Right atrium auricular region (tissue), 2 donors: Measurements from ENCODE around the gene SORCS1. TPM values are rescaled to one million over a fixed set of nuclear protein-coding genes. Genes with fewer than 3 reads are reported as not detected.

Experiments used
- DNase-seq: peaks from one replicate; pipeline ENCODE4 v3.0.0-alpha.2; 2019; ENCODE audit warnings: low spot score
- H3K27ac ChIP-seq, 2 donors: fragments of 200-600 bp; sonication (generic); 1 replicate in 1 of 2; 2 replicates in 1 of 2; pipeline ENCODE4 v1.5.1; 2016 to 2019
- H3K27me3 ChIP-seq, 2 donors: fragments of 200-600 bp; sonication (generic); one replicate each; pipeline versions ENCODE4 v1.5.1 to v1.6.0; 2017 to 2019
- H3K36me3 ChIP-seq: fragments of 200-600 bp; sonication (generic); one replicate; pipeline ENCODE4 v1.5.1; 2016
- H3K4me1 ChIP-seq, 2 donors: fragments of 200-600 bp; sonication (generic); one replicate each; pipeline versions ENCODE4 v1.5.1 to v1.6.0; 2017 to 2019
- H3K4me3 ChIP-seq, 2 donors: fragments of 200-600 bp; sonication (generic); 1 replicate in 1 of 2; 2 replicates in 1 of 2; pipeline ENCODE4 v1.5.1; 2017 to 2019; ENCODE audit warnings: mild to moderate bottlenecking in 1 of 2, moderate library complexity in 1 of 2
- H3K9me3 ChIP-seq, 2 donors: fragments of 200-600 bp; sonication (generic); one replicate each; pipeline ENCODE4 v1.5.1; 2019
- CTCF ChIP-seq, 2 donors: fragments of 200-600 bp; sonication (generic); IDR thresholded peaks; one replicate each; pipeline ENCODE4 v1.5.1; 2019; ENCODE audit warnings: antibody characterized with exemption in 2 of 2
- total RNA-seq, 2 donors: library from RNA; depleted of rRNA; stranded (reverse); fragments of >200 nt; gene quantifications; one replicate each; pipeline ENCODE4 v1.1.0, GENCODE V29; 2016

The SORCS1 gene
- total RNA-seq, 2 donors from 2014 or later, result 1.6 to 4.2 TPM

DNA sequence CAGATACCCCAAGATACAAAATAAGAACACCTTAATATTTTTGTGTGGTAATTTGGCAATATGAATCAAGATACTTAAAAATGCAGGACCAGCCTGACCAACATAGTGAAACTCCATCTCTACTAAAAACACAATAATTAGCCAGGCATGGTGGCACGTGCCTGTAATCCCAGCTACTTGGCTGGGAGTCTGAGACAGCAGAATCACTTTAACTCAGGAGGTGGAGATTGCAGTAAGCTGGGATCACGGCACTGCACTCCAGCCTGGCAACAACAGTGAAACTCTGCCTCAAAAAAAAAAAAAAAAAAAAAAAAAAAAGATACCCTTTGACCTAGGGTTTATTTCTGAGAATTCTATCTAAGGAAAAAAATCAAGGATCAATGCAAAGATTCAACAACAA lies 450.7 kb downstream of the SORCS1 start:
- Histone ChIP-seq H3K27me3 (no peaks in the 10 kb centered on the region), H3K4me3 (no peak overlapping the region), H3K9me3 (no peaks in the 10 kb centered on the region), H3K4me1 (no peaks in the 10 kb centered on the region), H3K36me3 (no peaks in the 10 kb centered on the region), H3K27ac (no peak overlapping the region)
- TF ChIP-seq CTCF (IDR thresholded peaks at IDR 0.05), result no peak
- DNase-seq, result no peak

GRCh38 chr10:106712988-106713387 lies 451.5 kb downstream of the SORCS1 start:
- H3K27ac ChIP-seq, result no peak overlapping the region
- no peaks in the 10 kb centered on the region for H3K9me3 ChIP-seq
- no peaks in the 10 kb centered on the region for H3K36me3 ChIP-seq
- H3K4me3 ChIP-seq, result no peak overlapping the region
- no peaks in the 10 kb centered on the region for H3K4me1 ChIP-seq
- no peak for DNase-seq
- TF ChIP-seq CTCF (IDR thresholded peaks at IDR 0.05), result no peak
- H3K27me3 ChIP-seq, result no peaks in the 10 kb centered on the region

DNA sequence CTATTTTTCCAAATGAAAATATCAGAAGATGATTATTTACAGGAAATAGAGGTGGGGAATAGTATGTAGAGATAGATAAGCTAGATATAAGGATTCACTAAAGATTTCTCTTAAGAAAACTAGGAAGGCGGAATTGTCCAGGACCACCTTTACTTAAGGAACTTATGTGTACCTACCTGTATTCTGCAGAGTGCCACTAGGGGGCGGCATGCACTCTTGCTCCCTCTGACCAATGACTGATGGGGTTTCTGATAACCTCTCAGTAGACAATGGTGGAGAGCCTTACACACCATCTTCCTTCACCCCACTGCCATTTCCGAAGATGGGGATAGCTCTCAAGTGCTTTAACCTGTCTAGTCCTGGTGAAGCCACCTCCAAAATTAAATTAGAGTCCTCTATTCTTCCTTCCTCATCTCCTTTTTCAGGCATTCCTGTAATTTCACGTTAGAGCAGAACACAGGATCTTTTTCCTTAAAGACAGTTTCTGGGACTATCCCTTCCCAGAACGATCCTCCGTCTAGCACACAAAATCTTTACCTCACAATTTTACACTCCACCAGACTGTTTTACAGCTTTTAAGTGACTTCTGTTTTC lies 453.1 kb downstream of the SORCS1 start:
- no peaks in the 10 kb centered on the region for H3K36me3 ChIP-seq
- peak in 1 of 2 donors; percentile 64 for TF ChIP-seq CTCF (IDR thresholded peaks at IDR 0.05)
- H3K4me1 ChIP-seq, result no peaks in the 10 kb centered on the region
- H3K27ac ChIP-seq, result no peak overlapping the region
- no peak for DNase-seq
- no peaks in the 10 kb centered on the region for H3K9me3 ChIP-seq
- H3K27me3 ChIP-seq, result no peaks in the 10 kb centered on the region
- H3K4me3 ChIP-seq, result no peak overlapping the region

- TF ChIP-seq CTCF (IDR thresholded peaks at IDR 0.05), result no peak
- Histone ChIP-seq H3K36me3 (no peaks in the 10 kb centered on the region), H3K27ac (no peak overlapping the region), H3K4me3 (no peak overlapping the region), H3K27me3 (no peaks in the 10 kb centered on the region), H3K9me3 (no peaks in the 10 kb centered on the region), H3K4me1 (no peaks in the 10 kb centered on the region)
- DNase-seq, result no peak
Observed at GRCh38 chr10:106708506-106708905, 456.0 kb downstream of the SORCS1 start.

- Histone ChIP-seq H3K27me3 (no peaks in the 10 kb centered on the region), H3K4me1 (no peaks in the 10 kb centered on the region), H3K27ac (no peak overlapping the region), H3K9me3 (no peaks in the 10 kb centered on the region), H3K36me3 (no peaks in the 10 kb centered on the region), H3K4me3 (no peak overlapping the region)
- DNase-seq, result no peak
- TF ChIP-seq CTCF (IDR thresholded peaks at IDR 0.05), result no peak
Observed at GRCh38 chr10:106707657-106708056, 456.8 kb downstream of the SORCS1 start.

GRCh38 chr10:106706127-106706526 lies 458.4 kb downstream of the SORCS1 start:
- Histone ChIP-seq H3K9me3 (no peaks in the 10 kb centered on the region), H3K4me3 (no peak overlapping the region), H3K4me1 (no peaks in the 10 kb centered on the region), H3K27me3 (no peaks in the 10 kb centered on the region), H3K36me3 (no peaks in the 10 kb centered on the region), H3K27ac (no peak overlapping the region)
- no peak for TF ChIP-seq CTCF (IDR thresholded peaks at IDR 0.05)
- DNase-seq, result no peak
